Measurements from ENCODE around the gene ANKZF1.

- no peak for TF ChIP-seq CTCF (IDR thresholded peaks at IDR 0.05)
- TF ChIP-seq POLR2A (IDR thresholded peaks at IDR 0.05): no peak
Observed at GRCh38 chr2:219182331-219183150, 47.1 kb upstream of the ANKZF1 start.
